HG03135 (cell line): ENCODE results near the gene CDC27.
"Not testable (repeated sequence)": the region's sequence is repeated elsewhere in the genome, so short reads cannot be mapped to it uniquely, and the experiment has no call there.

ENCODE experiments used
- ATAC-seq: cut with Tn5 transposase; IDR thresholded peaks from one replicate; pipeline ENCODE4 v1.9.1; 2021; ENCODE audit warnings: mild to moderate bottlenecking, moderate library complexity; ENCODE audit not compliant: unreplicated experiment

Gene CDC27

GRCh38 chr17:47188876-47189731 lies at the start of gene CDC27:
Gene CDC27 (minus strand): TSS chr17:47189295. CDS start chr17:47189172, 123 bp downstream.
- peak; percentile 90 for ATAC-seq

GRCh38 chr17:47238321-47239010 lies 49.4 kb upstream of the CDC27 start:
- ATAC-seq: no peak

GRCh38 chr17:47237841-47238240 lies 48.7 kb upstream of the CDC27 start:
- ATAC-seq: no peak

GRCh38 chr17:47235923-47236322 lies 46.8 kb upstream of the CDC27 start:
- ATAC-seq: no peak

GRCh38 chr17:47235506-47235905 lies 46.4 kb upstream of the CDC27 start:
- ATAC-seq: no peak

- no peak for ATAC-seq
These were observed 43.4 kb upstream of the CDC27 start for GRCh38 chr17:47232465-47232864.

- no peak for ATAC-seq
These were observed 42.8 kb upstream of the CDC27 start for GRCh38 chr17:47231866-47232265.

GRCh38 chr17:47231334-47231733 lies 42.2 kb upstream of the CDC27 start:
- ATAC-seq: no peak

GRCh38 chr17:47230864-47231263 lies 41.8 kb upstream of the CDC27 start:
- no peak for ATAC-seq

- ATAC-seq: no peak
These were observed 40.7 kb upstream of the CDC27 start for GRCh38 chr17:47229535-47230443.

- no peak for ATAC-seq
These were observed 38.8 kb upstream of the CDC27 start for GRCh38 chr17:47227862-47228261.

GRCh38 chr17:47225911-47226688 lies 37.0 kb upstream of the CDC27 start:
- ATAC-seq: no peak

- ATAC-seq: no peak
These were observed 36.4 kb upstream of the CDC27 start for GRCh38 chr17:47225436-47225858.

GRCh38 chr17:47224966-47225365 lies 35.9 kb upstream of the CDC27 start:
- no peak for ATAC-seq

- ATAC-seq: not testable (repeated sequence)
These were observed 35.0 kb upstream of the CDC27 start for GRCh38 chr17:47224077-47224476.

- no peak for ATAC-seq
These were observed 34.4 kb upstream of the CDC27 start for GRCh38 chr17:47223460-47223859.

GRCh38 chr17:47223007-47223406 lies 33.9 kb upstream of the CDC27 start:
- no peak for ATAC-seq

GRCh38 chr17:47222047-47222446 lies 33.0 kb upstream of the CDC27 start:
- ATAC-seq: no peak

- no peak for ATAC-seq
These were observed 32.1 kb upstream of the CDC27 start for GRCh38 chr17:47221154-47221553.

- no peak for ATAC-seq
These were observed 31.5 kb upstream of the CDC27 start for GRCh38 chr17:47220531-47220999.
